Measurements from ENCODE around the gene FRMD4A.

GRCh38 chr10:14025283-14026189 is 305.2 kb downstream of the FRMD4A start:
- no peak for TF ChIP-seq POLR2A (IDR thresholded peaks at IDR 0.05; ENCODE audit: low read depth, low read length)
- no peak for TF ChIP-seq POLR2AphosphoS5 (IDR thresholded peaks at IDR 0.05; ENCODE audit: low read depth, low read length)
- TF ChIP-seq TAF1 (IDR thresholded peaks at IDR 0.05; ENCODE audit: borderline replicate concordance, low read depth, low read length) = no peak

All from GM12892 (cell line).